SK-MEL-5 (cell line): ENCODE measurements around the gene SLC40A1. TPM values are rescaled to one million over a fixed set of nuclear protein-coding genes. Genes with fewer than 3 reads are reported as not detected.
A peak's percentile ranks its signal among the peaks of the same experiment; 100 is the strongest.

Experiments
- DNase-seq: peaks from one replicate; pipeline ENCODE4 v3.0.0-alpha.2; 2016; ENCODE audit warnings: low read depth, low spot score
- in situ Hi-C: cut with HindIII; loops from 2 replicates; pipeline ENCODE4 v1.10.0; 2016; ENCODE audit warnings: low sequenced_read_pairs, high pct_unique_total_duplicates, low pct_unique_long_range_greater_than_20kb
- total RNA-seq: library from RNA; depleted of rRNA; stranded (reverse); fragments of >200 nt; shearing (Covaris generic); gene quantifications from 2 replicates; pipeline ENCODE4 v1.2.3, GENCODE V29; 2014

Gene SLC40A1
- total RNA-seq, 1 experiment from 2014 or later = 0.92 TPM

- DNase-seq = no peak
- in situ Hi-C loops = no loop called here
These were observed 27.6 kb downstream of the SLC40A1 start for GRCh38 chr2:189552991-189553404.

GRCh38 chr2:189552334-189552990 is 28.1 kb downstream of the SLC40A1 start:
- no peak for DNase-seq
- in situ Hi-C loops = no loop called here

GRCh38 chr2:189551808-189552207 is 28.8 kb downstream of the SLC40A1 start:
- in situ Hi-C loops = no loop called here
- DNase-seq = no peak

- no peak for DNase-seq
- in situ Hi-C loops = no loop called here
These were observed 31.1 kb downstream of the SLC40A1 start for GRCh38 chr2:189549449-189549832.

- no peak for DNase-seq
- in situ Hi-C loops = no loop called here
These were observed 31.7 kb downstream of the SLC40A1 start for GRCh38 chr2:189548666-189549448.

GRCh38 chr2:189545418-189545817 is 35.2 kb downstream of the SLC40A1 start:
- in situ Hi-C loops = no loop called here
- DNase-seq = no peak

GRCh38 chr2:189544318-189545042 is 36.1 kb downstream of the SLC40A1 start:
- in situ Hi-C loops = no loop called here
- DNase-seq = no peak

- no peak for DNase-seq
- in situ Hi-C loops = no loop called here
These were observed 37.2 kb downstream of the SLC40A1 start for GRCh38 chr2:189543367-189543766.

GRCh38 chr2:189542145-189542882 is 38.3 kb downstream of the SLC40A1 start:
- in situ Hi-C loops = no loop called here
- DNase-seq = no peak

GRCh38 chr2:189541591-189541990 is 39.0 kb downstream of the SLC40A1 start:
- in situ Hi-C loops = no loop called here
- no peak for DNase-seq

GRCh38 chr2:189540551-189540950 is 40.0 kb downstream of the SLC40A1 start:
- in situ Hi-C loops = no loop called here

GRCh38 chr2:189538402-189538801 is 42.2 kb downstream of the SLC40A1 start:
- DNase-seq = no peak
- in situ Hi-C loops = no loop called here

More at GRCh38 chr2:189540551-189540950, 40.0 kb downstream of the SLC40A1 start:
- DNase-seq = peak; percentile 10

- no peak for DNase-seq
- in situ Hi-C loops = no loop called here
These were observed 43.8 kb downstream of the SLC40A1 start for GRCh38 chr2:189536830-189537229.

- in situ Hi-C loops = no loop called here
- peak; percentile 21 for DNase-seq
These were observed 45.4 kb downstream of the SLC40A1 start for GRCh38 chr2:189534854-189535832.

GRCh38 chr2:189533288-189534035 is 47.1 kb downstream of the SLC40A1 start:
- in situ Hi-C loops = no loop called here

GRCh38 chr2:189530965-189531637 is 49.5 kb downstream of the SLC40A1 start:
- in situ Hi-C loops = no loop called here
- DNase-seq = no peak

More at GRCh38 chr2:189533288-189534035, 47.1 kb downstream of the SLC40A1 start:
- DNase-seq = no peak
